OCI-LY1 (cell line): ENCODE measurements around the gene RNF25.

Experiments used
- CTCF ChIP-seq: fragments of 200-600 bp; sonication (generic), shearing (Covaris generic); IDR thresholded peaks from 2 replicates; pipeline ENCODE4 v1.5.1; 2017; ENCODE audit warnings: mild to moderate bottlenecking, antibody characterized with exemption, low read length, moderate library complexity, mixed read lengths
- EZH2 ChIP-seq: fragments of 200-600 bp; sonication (generic), shearing (Covaris generic); IDR thresholded peaks from 2 replicates; pipeline ENCODE4 v1.8.0; 2017; ENCODE audit warnings: borderline replicate concordance, mixed run types, mild to moderate bottlenecking, antibody characterized with exemption, low read length, moderate library complexity, mixed read lengths

- TF ChIP-seq CTCF (no peak), EZH2 (no peak)
These were observed 42.1 kb upstream of the RNF25 start for GRCh38 chr2:218713922-218714321.
